NCI-H2196 treated with DMSO at 0.1 percent for 48 hours (cell line): ENCODE results near the gene LSG1.
"Not testable (repeated sequence)": the region's sequence is repeated elsewhere in the genome, so short reads cannot be mapped to it uniquely, and the experiment has no call there.

Source experiments
- DNase-seq: peaks from one replicate; lab custom pipeline; 2025; ENCODE audit not compliant: unreplicated experiment; lab: John Stamatoyannopoulos, UW

Gene LSG1

DNA sequence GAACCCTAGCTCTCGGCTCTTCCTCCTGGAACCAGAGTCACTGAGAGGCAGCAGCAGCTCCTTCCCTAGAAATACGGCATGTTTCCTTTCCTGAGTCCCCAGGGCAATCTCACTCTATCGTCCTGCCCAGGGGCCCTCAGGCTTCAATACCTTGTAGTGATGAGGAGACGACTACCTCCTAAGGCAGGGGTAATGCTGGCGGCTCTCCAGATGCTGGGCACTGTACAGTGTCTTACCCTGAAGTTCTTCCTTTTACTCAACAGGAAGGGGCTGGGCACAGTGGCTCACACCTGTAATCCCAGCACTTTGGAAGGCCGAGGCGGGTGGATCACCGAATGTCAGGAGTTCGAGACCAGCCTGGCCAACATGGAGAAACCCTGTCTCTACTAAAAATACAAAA lies 52.2 kb downstream of the LSG1 start:
- DNase-seq = no peak

DNA sequence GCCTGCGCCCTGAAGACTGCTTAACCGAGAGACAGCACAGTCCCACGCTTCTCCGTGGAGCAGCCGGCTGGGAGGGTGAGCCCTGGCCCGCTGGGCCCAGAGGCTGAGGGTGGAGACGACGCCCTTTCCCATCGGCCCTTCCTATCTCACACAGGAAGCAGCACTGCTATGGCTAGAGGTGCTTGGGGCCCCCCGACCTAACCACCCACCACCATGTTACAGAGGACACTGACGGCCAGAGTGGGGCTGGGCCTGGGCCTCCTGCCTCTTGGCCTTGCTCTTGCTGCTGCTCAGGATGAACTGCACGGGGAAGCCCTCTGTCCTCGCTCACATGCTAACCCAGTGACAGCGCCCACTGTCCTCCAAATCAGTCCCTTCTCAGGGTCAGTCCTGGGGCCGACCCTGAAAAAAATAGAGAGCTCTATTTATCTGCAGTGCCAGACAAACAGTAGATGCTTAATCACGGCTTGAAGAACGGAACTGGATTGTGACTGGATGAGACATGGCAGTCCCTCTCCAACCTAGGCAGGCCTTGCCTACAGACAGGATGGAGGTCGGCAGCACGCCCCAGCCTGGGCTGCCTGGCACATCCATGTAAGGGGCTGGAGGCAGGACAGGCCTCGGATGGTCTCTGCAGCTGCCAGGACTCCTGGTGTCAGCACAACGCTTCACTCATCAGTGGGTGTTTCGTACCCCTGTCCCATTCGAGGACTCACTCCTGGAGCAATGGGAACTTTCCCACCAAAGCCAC lies 53.0 kb downstream of the LSG1 start:
- no peak for DNase-seq

DNA sequence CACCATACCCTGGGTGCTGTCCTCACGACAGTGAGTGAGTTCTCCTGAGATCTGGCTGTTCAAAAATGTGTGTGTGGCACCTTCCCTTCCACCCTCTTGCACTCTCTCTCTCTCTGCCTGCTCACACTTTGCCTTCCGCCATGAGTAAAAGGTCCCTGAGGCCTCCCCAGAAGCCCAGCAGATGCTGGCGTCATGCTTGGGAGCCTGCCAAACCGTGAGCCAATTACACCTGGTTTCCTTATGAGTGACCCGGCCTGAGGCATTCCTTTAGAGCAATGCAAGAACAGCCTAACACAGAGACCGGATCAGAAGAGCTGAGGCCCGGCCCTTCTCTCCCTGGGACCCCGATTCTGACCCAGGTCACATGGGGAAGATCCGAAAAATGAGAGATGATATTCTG lies 54.2 kb downstream of the LSG1 start:
- no peak for DNase-seq

DNA sequence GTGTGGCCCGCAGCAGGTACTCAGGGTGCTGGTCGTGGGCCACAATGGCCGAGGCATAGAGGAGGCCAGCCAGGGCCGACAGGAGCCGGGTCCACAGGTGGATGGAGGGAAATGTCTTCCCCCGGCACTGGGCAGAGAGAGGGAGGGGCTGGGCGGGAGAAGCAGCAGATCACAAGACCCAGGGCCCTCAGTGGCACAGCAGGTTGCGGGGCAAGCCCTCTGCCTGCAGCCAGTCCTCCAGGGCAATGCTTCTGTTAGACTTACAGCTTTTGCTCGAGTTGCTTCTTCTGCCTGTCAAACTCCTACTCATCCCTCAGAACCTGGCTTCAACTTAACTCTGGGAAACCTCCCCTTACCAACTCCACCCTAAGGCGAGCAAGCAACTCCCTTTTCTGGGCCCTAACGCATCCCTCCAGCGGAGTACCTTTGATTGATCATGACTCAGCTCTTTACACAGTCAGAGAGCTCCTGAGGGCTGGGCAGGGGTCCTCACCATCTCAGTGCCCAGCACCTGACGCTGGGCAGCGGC lies 54.8 kb downstream of the LSG1 start:
- no peak for DNase-seq

DNA sequence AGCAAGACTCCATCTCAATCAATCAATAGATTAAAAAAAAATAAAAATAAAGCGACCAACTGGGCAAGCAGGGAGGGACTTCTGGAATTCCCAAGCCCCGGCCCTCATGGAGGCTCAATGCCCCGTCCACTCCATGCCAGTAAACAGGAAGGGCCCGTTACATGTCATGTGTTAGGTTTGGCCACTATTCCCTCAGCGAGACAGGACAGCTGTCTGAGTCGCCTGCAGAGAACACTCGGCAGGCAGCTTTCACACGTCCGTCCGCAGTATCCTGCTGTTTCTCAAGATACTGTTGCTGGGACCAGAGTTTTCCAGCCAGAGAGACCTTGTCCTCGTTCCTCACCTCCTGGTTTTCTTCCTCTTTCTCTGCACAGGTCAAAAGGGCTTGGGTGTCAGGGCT lies 56.8 kb downstream of the LSG1 start:
- DNase-seq = no peak

DNA sequence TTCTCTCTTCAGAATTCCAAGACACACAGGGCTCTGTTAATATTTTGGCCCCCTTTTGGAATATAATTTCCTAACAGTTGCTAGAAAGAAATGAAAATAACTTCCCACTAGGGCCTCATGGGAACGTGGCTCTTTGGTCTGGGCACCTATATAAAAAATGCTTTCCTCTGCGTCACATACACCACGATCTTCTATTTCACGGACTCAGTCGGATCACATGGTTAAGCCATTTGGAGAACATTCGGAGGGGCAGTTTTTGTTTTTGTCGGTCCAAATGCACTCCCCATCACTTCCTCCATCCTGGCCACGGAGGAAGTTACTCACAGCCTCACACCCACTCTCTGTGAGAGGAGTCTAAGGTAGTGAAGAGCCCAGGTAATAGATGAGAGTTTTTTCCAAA lies 59.8 kb downstream of the LSG1 start:
- no peak for DNase-seq

DNA sequence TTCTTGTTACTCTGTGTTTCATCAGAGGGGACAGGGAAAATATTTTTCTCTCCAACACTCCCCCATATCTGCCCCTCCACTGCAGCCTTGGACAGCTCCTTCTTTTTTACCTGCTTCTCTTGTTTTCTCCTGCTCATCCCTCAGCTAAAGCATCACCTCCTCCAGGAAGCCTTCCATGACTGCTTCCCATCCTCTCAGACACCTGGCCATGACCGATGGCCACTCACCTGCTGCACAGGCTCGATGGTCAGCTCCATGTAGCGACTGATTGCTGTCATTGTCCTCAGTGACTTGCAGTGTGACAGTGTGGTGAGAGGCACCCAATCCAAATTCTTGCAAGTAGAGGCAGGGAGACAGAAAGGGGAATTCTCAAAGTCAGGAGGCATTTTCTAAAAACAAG lies 61.3 kb downstream of the LSG1 start:
- DNase-seq = no peak

DNA sequence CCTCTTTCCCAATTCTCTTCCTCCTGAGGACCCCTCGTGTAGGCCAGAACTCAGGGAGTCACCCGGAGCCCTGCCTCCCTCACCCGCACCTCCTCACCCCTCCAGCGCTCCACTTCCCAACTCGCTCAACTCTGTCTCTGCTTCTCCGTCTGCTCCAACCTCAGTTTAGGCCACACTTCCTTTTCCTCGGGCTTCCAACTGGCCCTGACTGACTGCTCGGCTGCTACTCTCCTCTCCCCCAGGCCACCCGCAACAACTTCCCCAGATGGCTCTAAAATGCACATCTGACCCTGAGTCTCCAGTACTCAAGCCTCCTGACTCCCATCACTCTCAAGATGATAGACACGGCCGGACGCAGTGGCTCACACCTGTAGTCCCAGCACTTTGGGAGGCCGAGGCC lies 62.4 kb downstream of the LSG1 start:
- no peak for DNase-seq

DNA sequence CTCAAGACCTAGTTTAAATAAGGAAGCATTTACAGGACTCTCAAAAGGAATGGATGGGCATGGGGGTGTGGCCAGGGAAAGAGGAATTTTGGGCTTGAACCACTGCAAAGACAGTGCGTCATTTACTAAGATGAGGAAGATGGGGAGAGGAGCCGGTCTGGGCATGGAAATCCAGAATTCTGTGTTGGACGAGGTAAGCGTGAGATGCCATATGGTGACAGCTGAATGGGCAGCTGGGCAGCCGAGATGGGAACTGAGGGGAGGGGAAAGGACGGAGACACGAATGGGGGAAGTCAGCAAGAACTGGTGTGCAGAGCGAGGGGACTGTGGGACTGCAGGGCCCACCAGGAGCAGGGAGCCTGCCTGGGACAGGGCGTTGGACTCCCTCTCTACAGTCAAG lies 63.0 kb downstream of the LSG1 start:
- no peak for DNase-seq

DNA sequence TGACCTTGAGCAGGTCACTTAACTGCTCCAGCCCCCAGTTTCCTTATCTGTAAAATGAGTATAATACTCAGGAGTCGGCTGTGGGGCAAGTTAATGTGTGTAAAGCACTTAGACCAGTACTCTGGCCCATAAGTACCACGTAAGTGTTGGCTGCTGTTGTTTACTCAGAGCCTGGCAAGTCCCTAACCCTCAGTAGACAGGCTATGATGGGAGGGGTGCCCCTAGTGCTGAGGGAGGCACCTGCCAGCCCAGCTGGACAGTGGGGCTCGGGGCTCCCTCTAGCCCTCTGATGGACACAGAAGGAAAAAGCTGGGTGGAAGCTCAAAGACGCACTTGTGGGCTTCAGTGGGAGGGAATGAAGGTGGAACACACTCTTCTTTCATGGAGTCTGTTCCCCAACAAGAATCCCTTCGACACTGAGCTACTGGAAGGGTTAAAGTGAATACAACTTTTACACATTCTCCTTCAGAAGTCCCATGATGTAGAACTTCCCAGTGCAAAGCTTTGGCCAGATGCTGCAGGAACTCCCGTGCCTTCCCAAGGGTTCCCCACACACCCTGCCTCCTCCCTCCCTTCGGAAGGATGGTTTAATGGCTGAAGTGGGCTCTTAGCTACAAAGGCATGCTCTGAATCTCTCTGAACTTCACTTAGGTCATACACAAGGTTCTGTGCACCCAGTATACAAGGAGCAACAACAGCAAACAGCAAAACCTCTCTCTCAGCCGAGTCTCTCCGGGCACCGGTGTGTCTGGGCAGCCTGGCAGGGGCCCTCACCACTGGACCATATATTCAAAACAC lies 64.2 kb downstream of the LSG1 start:
- DNase-seq = no peak

DNA sequence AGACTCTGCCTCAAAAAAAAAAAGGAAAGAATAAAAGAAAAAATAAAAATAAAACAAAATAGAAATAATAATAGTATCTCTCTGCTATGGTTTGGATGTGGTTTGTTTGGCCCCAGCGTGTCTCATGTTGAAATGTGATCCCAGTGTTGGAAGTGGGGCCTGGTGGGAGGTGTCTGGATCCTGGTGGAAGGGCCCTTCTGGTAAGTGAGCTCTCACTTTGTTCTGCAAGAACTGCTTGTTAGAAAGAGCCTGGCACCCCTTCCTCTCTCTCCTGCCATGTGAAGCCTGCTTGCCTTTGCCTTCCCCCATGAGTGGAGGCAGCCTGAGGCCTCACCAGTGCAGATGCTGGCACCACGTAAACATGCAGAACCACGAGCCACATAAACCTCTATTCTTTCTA lies 65.0 kb downstream of the LSG1 start:
- DNase-seq = no peak

DNA sequence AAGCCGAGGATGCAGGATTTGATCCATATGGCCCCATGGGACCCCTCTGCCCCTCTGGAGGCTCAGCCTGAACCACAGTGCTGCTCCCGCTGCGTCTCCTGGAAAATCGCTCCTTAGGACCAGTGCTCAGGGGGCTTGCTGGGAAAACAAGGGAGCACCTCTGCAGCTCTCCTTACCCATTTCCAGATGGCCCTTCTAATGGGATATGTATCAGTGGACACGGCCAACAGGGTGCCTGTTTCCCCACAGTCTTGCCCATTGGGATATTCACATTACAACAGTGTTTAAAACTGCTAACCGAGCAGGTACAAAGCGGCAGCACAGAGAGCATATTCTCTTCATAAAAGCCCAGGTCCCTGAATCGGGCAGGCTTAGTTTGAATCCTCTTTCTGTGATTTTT lies 65.8 kb downstream of the LSG1 start:
- no peak for DNase-seq

DNA sequence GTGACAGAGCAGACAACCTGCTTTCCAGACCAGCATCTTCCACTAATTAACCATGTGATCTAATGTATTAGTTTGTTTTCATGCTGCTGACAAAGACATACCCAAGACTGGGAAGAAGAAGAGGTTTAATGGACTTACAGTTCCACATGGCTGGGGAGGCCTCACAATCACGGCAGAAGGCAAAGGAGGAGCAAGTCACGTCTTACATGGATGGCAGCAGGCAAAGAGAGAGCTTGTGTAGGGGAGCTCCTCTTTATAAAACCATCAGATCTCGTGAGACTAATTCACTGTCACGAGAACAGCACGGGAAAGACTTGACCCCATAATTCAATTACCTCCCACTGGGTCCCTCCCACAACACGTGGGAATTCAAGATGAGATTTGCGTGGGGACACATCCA lies 66.7 kb downstream of the LSG1 start:
- DNase-seq = not testable (repeated sequence)

DNA sequence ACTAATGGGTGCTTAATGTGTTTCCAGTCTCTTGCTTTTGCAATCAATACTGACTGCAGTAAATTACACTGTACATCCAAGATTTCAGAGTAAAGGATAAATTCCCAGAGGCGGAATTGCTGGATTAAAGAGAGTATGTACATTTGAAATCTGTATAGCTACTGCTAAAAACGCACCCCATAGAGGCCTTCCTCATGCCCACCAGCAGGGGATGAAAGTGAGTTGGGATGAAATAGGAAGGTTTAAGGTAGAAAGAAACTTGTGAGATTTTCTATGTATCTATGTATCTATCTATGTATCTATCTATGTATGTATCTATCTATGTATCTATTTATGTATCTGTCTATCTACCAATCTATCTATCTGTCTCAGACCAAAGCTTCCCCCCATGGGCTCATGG lies 67.2 kb downstream of the LSG1 start:
- no peak for DNase-seq

DNA sequence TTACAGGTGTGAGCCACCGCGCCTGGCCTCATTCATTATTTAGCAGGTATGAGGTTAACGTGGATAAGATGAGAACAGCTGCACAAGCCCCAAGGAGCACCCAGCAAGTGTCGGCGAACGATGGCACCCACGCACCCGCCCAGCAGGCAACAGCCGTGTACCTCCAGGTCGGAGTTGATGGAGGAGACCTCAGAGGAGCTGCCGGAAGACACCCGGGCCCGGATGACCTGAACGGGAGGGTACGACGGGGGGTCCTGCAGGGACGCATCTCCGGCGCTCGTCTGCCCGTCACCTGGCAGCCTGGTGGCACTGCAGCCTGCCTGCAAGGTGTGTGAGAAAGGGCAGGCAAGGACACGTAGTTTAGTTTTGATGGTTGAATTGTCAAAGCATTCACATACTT lies 67.9 kb downstream of the LSG1 start:
- DNase-seq = no peak

DNA sequence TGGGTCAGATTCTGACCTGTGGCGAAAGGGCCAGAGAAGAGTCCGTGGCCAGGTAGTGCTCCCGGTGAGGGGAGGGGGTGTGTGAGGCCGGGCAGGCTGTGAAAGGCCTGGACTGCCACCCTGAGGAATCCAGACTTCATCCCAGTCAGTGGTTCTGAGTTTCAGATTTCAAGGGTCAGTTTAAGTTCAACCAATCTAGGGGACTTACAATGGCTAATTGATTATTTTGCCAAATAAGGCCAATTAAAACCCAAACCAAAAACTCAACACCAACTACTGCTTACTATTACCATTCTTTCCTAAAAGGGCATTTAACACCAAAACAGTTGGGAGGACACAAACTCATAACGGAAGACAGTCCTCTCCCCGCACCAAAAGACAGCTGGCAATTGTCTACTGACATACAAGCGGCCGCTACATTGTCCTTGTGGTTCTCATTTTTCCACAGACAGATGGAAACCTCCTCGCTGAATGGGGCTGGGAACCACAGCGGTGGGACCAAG lies 69.3 kb downstream of the LSG1 start:
- DNase-seq = no peak

DNA sequence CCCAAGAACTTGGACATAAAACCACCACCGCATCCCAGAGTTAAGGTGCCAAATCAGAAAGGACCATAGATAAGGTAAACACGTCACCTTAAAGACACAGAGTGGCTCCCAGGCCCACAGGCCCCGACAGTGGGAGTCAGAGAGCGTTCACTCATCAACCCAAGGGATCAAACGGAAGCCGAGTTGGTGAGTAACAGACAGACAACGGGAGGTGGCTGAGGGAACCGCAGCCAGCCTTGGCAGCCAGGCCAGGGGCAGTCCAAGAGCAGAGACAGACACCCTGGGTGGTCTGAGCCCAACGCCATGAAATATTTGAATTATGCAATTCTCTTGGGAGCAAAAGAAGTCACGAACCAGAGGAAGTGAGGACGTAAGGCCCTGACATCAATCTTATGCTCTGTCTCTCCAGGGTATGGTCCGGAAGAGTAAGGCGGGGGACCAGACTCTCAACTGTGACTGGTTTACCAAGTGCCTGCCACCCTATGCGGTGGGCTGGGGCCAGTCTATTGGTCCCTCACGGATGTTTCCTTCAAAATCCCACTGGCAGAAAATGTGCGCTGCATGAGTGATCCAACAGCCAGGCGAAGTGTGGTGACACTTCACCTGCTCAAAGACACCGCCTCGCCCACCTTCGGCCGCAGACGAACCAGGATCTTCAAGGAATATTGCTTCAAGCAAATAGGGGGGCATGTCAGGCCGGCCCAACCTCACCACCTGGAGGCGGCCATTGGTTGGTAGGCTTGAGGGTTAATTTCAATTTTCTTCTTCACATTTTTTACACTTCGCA lies 73.0 kb downstream of the LSG1 start:
- DNase-seq = no peak

DNA sequence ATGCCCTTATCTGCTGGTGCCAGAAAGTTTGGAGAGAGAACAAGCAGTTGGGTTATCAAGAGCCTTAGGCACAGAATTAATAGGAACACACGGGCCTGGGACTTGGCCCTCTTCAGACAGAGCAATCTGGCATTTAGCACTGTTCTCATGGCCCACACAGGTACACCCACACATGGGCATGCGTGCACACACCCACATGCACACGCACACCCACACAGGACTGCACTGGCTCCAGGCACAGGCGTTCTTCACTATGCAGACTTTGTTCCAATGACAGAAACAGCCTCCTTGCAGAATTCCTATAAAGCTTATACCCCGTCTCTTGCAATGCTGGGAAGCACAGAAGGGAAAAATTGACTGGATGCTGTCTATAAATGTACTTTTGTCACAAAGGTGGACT lies 75.1 kb downstream of the LSG1 start:
- no peak for DNase-seq

DNA sequence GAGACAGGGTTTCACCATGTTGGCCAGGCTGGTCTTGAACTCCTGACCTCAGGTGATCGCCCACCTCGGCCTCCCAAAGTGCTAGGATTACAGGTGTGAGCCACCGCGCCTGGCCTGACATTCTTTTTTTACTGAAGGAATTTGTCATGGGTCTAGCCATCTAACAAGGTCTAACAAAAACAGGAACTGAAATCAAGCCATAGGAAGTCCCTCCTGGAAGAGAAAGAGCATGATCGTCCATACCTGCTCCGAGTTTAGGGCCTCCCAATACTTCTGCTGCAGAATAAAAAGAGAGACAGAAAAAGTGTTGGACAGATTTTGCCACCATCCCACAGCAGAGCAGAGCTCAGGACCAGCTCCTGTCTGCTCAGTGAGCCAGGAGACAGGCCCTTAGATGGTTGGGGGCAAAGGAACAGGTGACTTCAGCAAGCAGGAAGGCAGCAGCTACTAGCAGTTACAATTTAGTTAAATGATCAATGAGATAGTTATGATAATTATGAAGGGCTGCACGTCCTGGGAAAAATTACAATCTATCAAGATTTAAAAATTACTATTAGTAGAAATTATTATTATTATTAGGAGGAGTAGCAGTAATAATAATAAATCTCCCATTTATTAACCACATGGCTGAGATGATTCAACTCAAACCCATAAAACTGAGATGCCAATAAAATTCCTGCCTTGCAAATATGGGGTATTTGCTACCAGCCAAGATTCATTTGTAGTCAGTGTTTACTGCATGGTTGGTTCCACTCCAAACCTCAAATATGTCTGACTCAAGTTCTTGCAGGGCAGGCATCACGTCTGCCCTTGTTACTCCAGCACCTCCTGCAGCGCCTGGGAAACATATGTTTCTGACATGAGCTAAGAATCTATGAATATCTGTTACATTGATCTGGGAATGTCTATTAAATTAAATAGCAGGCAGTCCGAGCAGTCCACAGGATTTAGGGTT lies 78.9 kb downstream of the LSG1 start:
- peak; percentile 72 for DNase-seq
